ENCODE results near the gene SLC16A6. TPM values are rescaled to one million over a fixed set of nuclear protein-coding genes. Genes with fewer than 3 reads are reported as not detected.

SLC16A6 gene
- polyA plus RNA-seq, 1 donor from 2014 or later = 15.6 TPM

DNA sequence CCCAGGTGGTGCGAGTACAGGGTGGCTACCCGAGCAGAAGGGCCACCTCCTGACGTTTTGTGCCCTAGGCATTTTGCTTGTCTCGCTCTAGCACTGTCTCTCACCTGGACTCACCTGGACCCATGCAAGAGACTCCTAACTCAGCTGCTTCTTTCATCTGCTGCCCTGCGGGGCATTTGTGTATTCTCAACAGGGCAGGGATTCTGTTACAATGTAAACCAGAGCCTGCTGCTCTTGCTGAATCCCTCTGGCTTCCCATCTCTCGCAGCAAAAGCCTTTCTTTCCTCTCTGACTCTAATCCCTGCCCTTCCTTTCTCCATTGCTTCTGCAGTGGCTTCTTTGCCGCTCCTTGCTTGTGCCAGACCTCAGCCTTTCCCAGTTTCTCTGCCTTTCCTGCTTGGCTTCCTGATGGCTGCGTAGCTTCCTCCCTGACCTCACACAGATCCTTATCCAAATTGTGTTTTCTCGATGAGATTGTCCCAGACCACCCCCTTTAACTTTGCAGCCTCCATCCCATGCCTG is 10.6 kb upstream of the SLC16A6 start:
- no peaks in the 10 kb centered on the region for H3F3A ChIP-seq (ENCODE audit: insufficient read depth, low read length, poor library complexity, severe bottlenecking)
- TF ChIP-seq, protein P1, sequence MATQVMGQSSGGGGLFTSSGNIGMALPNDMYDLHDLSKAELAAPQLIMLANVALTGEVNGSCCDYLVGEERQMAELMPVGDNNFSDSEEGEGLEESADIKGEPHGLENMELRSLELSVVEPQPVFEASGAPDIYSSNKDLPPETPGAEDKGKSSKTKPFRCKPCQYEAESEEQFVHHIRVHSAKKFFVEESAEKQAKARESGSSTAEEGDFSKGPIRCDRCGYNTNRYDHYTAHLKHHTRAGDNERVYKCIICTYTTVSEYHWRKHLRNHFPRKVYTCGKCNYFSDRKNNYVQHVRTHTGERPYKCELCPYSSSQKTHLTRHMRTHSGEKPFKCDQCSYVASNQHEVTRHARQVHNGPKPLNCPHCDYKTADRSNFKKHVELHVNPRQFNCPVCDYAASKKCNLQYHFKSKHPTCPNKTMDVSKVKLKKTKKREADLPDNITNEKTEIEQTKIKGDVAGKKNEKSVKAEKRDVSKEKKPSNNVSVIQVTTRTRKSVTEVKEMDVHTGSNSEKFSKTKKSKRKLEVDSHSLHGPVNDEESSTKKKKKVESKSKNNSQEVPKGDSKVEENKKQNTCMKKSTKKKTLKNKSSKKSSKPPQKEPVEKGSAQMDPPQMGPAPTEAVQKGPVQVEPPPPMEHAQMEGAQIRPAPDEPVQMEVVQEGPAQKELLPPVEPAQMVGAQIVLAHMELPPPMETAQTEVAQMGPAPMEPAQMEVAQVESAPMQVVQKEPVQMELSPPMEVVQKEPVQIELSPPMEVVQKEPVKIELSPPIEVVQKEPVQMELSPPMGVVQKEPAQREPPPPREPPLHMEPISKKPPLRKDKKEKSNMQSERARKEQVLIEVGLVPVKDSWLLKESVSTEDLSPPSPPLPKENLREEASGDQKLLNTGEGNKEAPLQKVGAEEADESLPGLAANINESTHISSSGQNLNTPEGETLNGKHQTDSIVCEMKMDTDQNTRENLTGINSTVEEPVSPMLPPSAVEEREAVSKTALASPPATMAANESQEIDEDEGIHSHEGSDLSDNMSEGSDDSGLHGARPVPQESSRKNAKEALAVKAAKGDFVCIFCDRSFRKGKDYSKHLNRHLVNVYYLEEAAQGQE (IDR thresholded peaks at IDR 0.05; ENCODE audit: borderline replicate concordance) = no peak
- TF ChIP-seq POLR2AphosphoS5 (IDR thresholded peaks at IDR 0.05) (no peak), RAD21 (conservative IDR thresholded peaks at IDR 0.05) (no peak)
- TF ChIP-seq, protein P2, sequence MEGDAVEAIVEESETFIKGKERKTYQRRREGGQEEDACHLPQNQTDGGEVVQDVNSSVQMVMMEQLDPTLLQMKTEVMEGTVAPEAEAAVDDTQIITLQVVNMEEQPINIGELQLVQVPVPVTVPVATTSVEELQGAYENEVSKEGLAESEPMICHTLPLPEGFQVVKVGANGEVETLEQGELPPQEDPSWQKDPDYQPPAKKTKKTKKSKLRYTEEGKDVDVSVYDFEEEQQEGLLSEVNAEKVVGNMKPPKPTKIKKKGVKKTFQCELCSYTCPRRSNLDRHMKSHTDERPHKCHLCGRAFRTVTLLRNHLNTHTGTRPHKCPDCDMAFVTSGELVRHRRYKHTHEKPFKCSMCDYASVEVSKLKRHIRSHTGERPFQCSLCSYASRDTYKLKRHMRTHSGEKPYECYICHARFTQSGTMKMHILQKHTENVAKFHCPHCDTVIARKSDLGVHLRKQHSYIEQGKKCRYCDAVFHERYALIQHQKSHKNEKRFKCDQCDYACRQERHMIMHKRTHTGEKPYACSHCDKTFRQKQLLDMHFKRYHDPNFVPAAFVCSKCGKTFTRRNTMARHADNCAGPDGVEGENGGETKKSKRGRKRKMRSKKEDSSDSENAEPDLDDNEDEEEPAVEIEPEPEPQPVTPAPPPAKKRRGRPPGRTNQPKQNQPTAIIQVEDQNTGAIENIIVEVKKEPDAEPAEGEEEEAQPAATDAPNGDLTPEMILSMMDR (IDR thresholded peaks at IDR 0.05; ENCODE audit: poor library complexity, severe bottlenecking) = no peak
- no peak overlapping the region for H2AFZ ChIP-seq (ENCODE audit: low read depth, low read length)

DNA sequence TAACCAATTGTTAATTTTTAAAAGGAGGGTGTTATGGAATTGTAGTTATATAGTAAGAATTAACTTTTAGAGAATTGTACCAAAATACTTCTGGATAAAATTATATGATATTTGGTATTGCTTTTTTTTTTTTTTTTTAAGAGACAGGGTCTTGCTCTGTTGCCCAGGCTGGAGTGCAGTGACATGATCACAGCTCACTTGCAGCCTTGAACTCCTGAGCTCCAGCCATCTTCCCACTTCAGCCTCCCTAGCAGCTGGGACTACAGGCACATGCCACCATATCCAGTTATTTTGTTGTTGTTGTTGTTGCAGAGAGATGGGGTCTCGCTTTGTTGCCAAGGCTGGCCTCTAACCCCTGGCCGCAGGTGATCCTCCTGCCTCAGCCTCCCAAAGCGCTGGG is 8.9 kb upstream of the SLC16A6 start:
- no peak overlapping the region for H3K9ac ChIP-seq (ENCODE audit: low read length)
- H3K4me2 ChIP-seq (ENCODE audit: low read length) = no peak overlapping the region
- no peak overlapping the region for H2AFZ ChIP-seq (ENCODE audit: low read depth, low read length)
- H3K27me3 ChIP-seq (ENCODE audit: insufficient read depth, low read depth, low read length) = no peaks in the 10 kb centered on the region
- H3K9me2 ChIP-seq (ENCODE audit: insufficient read depth, low read length) = no peaks in the 10 kb centered on the region
- no peaks in the 10 kb centered on the region for H4K20me1 ChIP-seq (ENCODE audit: insufficient read depth)
- H3K4me3 ChIP-seq (ENCODE audit: low read length) = no peak overlapping the region
- H3K36me3 ChIP-seq (ENCODE audit: insufficient read depth, low read length) = no peaks in the 10 kb centered on the region
- no peaks in the 10 kb centered on the region for H3F3A ChIP-seq (ENCODE audit: insufficient read depth, low read length, poor library complexity, severe bottlenecking)
- peaks cover 3% of the 10 kb centered on the region for H3K9me3 ChIP-seq (ENCODE audit: low read length)
- no peaks in the 10 kb centered on the region for H3K79me2 ChIP-seq (replicated peaks; ENCODE audit: insufficient read depth, low read length)
- no peak overlapping the region for H3K27ac ChIP-seq (ENCODE audit: low read length)
- TF ChIP-seq SMC3 (conservative IDR thresholded peaks at IDR 0.05; ENCODE audit: poor library complexity) = no peak
- TF ChIP-seq, protein P1 (IDR thresholded peaks at IDR 0.05; ENCODE audit: borderline replicate concordance) = no peak
- TF ChIP-seq RAD21 (conservative IDR thresholded peaks at IDR 0.05) = no peak
- TF ChIP-seq, protein P2 (IDR thresholded peaks at IDR 0.05; ENCODE audit: poor library complexity, severe bottlenecking) = no peak
- TF ChIP-seq TAF1 (IDR thresholded peaks at IDR 0.05; ENCODE audit: low read depth) = no peak
- TF ChIP-seq EZH2 (IDR thresholded peaks at IDR 0.05; ENCODE audit: borderline replicate concordance, insufficient read depth, low read length, poor library complexity, severe bottlenecking) = no peak
- no peak for TF ChIP-seq MXI1 (conservative IDR thresholded peaks at IDR 0.05; ENCODE audit: poor library complexity, severe bottlenecking)
- no peak for TF ChIP-seq EP300 (conservative IDR thresholded peaks at IDR 0.05; ENCODE audit: poor library complexity, severe bottlenecking)
- TF ChIP-seq POLR2AphosphoS5 (IDR thresholded peaks at IDR 0.05) = no peak

More for the DNA sequence above, 10.6 kb upstream of the SLC16A6 start:
- no peak overlapping the region for H3K4me2 ChIP-seq (ENCODE audit: low read length)
- no peaks in the 10 kb centered on the region for H3K79me2 ChIP-seq (replicated peaks; ENCODE audit: insufficient read depth, low read length)
- H3K4me3 ChIP-seq (ENCODE audit: low read length) = no peak overlapping the region
- H3K27me3 ChIP-seq (ENCODE audit: insufficient read depth, low read depth, low read length) = no peaks in the 10 kb centered on the region
- H3K9ac ChIP-seq (ENCODE audit: low read length) = no peak overlapping the region
- H3K9me3 ChIP-seq (ENCODE audit: low read length) = peaks cover 3% of the 10 kb centered on the region
- no peaks in the 10 kb centered on the region for H3K36me3 ChIP-seq (ENCODE audit: insufficient read depth, low read length)
- no peak overlapping the region for H3K27ac ChIP-seq (ENCODE audit: low read length)
- no peaks in the 10 kb centered on the region for H3K9me2 ChIP-seq (ENCODE audit: insufficient read depth, low read length)
- no peaks in the 10 kb centered on the region for H4K20me1 ChIP-seq (ENCODE audit: insufficient read depth)

Data from neural cell (in vitro differentiated cells).